H1 (cell line): ENCODE results near the gene HNRNPK. TPM values are rescaled to one million over a fixed set of nuclear protein-coding genes. Genes with fewer than 3 reads are reported as not detected.

Experiments used
- CTCF ChIA-PET: fragments of 300-600 bp; sonication (Branson Sonifier 250); formaldehyde crosslinking; loops from one replicate; lab custom pipeline; 2021; ENCODE audit not compliant: partially characterized antibody; lab: Charles Lee
- POLR2A ChIA-PET: fragments of 300-600 bp; sonication (Branson Sonifier 250); formaldehyde crosslinking; loops from one replicate; lab custom pipeline; 2021; ENCODE audit warnings: inconsistent platforms; ENCODE audit not compliant: partially characterized antibody; lab: Charles Lee
- DNase-seq, 2 experiments: peaks; one replicate each; pipeline versions ENCODE4 v3.0.0 to v3.0.0-alpha.2; 2010 to 2022; ENCODE audit warnings: low spot score in 2 of 2, low read depth in 1 of 2, mixed read lengths in 1 of 2
- FAIRE-seq: peaks from 2 replicates; lab custom pipeline; 2011; peaks lifted over from hg19 to GRCh38; lab: Jason Lieb, UNC
- H2AFZ ChIP-seq: 2 replicates; pipeline ENCODE4 v1.8.1; 2012; ENCODE audit warnings: low read length, inconsistent platforms
- H2AK5ac ChIP-seq: 2 replicates; pipeline ENCODE4 v1.6.1; 2013; ENCODE audit warnings: low read depth, low read length
- H2BK120ac ChIP-seq: replicated peaks from 2 replicates; pipeline ENCODE3; 2013; ENCODE audit warnings: low read depth, low read length, inconsistent platforms
- H2BK12ac ChIP-seq: 2 replicates; pipeline ENCODE4 v1.6.1; 2013; ENCODE audit warnings: low read depth, low read length
- H2BK15ac ChIP-seq: 2 replicates; pipeline ENCODE4 v1.6.1; 2013; ENCODE audit warnings: low read length
- H2BK20ac ChIP-seq: 2 replicates; pipeline ENCODE4 v1.6.1; 2013; ENCODE audit warnings: low read length
- H2BK5ac ChIP-seq: 2 replicates; pipeline ENCODE4 v1.6.1; 2013; ENCODE audit warnings: low read depth, low read length
- H3K14ac ChIP-seq: 2 replicates; pipeline ENCODE4 v1.6.1; 2013; ENCODE audit warnings: inconsistent platforms; ENCODE audit not compliant: insufficient read length
- H3K18ac ChIP-seq: 2 replicates; pipeline ENCODE4 v1.6.1; 2013; ENCODE audit warnings: low read length; ENCODE audit errors: extremely low read depth
- H3K23ac ChIP-seq: 2 replicates; pipeline ENCODE4 v1.6.1; 2013; ENCODE audit warnings: inconsistent platforms; ENCODE audit not compliant: insufficient read length
- H3K23me2 ChIP-seq: 2 replicates; pipeline ENCODE4 v1.6.1; 2013; ENCODE audit warnings: low read depth, low read length
- H3K27ac ChIP-seq: 2 replicates; pipeline ENCODE4 v1.6.1; 2011; ENCODE audit warnings: low read depth, low read length, inconsistent platforms
- H3K27me3 ChIP-seq, 4 experiments: replicated peaks in 1 of 4; 1 replicate in 1 of 4; 2 replicates in 3 of 4; pipeline versions ENCODE4 v1.6.1 to v1.8.1; 2011 to 2013; ENCODE audit warnings: low read length in 3 of 4, mild to moderate bottlenecking in 3 of 4, inconsistent platforms in 2 of 4, mixed read lengths in 2 of 4, moderate library complexity in 1 of 4; ENCODE audit not compliant: control insufficient read depth in 3 of 4, insufficient read depth in 3 of 4; ENCODE audit errors: extremely low read depth in 1 of 4
- H3K36me3 ChIP-seq, 4 experiments: 2 replicates each; pipeline versions ENCODE4 v1.6.1 to v1.8.1; 2011 to 2013; ENCODE audit warnings: mild to moderate bottlenecking in 4 of 4, low read length in 3 of 4, moderate library complexity in 2 of 4, control low read depth in 1 of 4, inconsistent platforms in 1 of 4; ENCODE audit not compliant: insufficient read depth in 4 of 4, control insufficient read depth in 2 of 4
- H3K4ac ChIP-seq: replicated peaks from 2 replicates; pipeline ENCODE3; 2013; ENCODE audit warnings: low read length, low read depth, mixed read lengths, inconsistent platforms; ENCODE audit not compliant: insufficient read length
- H3K4me1 ChIP-seq, 4 experiments: replicated peaks in 1 of 4; 1 replicate in 1 of 4; 2 replicates in 3 of 4; pipeline versions ENCODE4 v1.6.1 to v1.8.1; 2011 to 2013; ENCODE audit warnings: low read length in 3 of 4, inconsistent platforms in 2 of 4, mixed read lengths in 1 of 4; ENCODE audit not compliant: insufficient read depth in 4 of 4, control insufficient read depth in 3 of 4
- H3K4me2 ChIP-seq, 2 experiments: 2 replicates each; pipeline versions ENCODE4 v1.6.1 to v1.8.1; 2011 to 2013; ENCODE audit warnings: low read depth in 2 of 2, low read length in 2 of 2, control low read depth in 1 of 2, inconsistent platforms in 1 of 2, mild to moderate bottlenecking in 1 of 2; ENCODE audit not compliant: insufficient read depth in 1 of 2
- H3K4me3 ChIP-seq, 4 experiments: fragments of 200-600, 300-600 bp in 1 of 4; sonication (generic), shearing (Covaris generic), sonication (Bioruptor Twin) in 1 of 4; 2 replicates each; pipeline versions ENCODE4 v1.5.1 to v1.8.1; 2011 to 2016; ENCODE audit warnings: low read length in 4 of 4, low read depth in 3 of 4, control low read depth in 2 of 4, inconsistent platforms in 2 of 4, mild to moderate bottlenecking in 2 of 4, mixed read lengths in 1 of 4, moderate library complexity in 1 of 4; ENCODE audit not compliant: insufficient read depth in 2 of 4; ENCODE audit errors: extremely low read depth in 1 of 4
- H3K56ac ChIP-seq: replicated peaks from 2 replicates; pipeline ENCODE3; 2013; ENCODE audit warnings: low read depth, mild to moderate bottlenecking, mixed read lengths, low read length, inconsistent platforms; ENCODE audit not compliant: insufficient read length
- H3K79me1 ChIP-seq: 2 replicates; pipeline ENCODE4 v1.6.1; 2013; ENCODE audit warnings: low read depth, low read length, control low read depth
- H3K79me2 ChIP-seq, 2 experiments: 2 replicates each; pipeline versions ENCODE4 v1.6.1 to v1.8.1; 2012 to 2013; ENCODE audit warnings: low read length in 2 of 2, mild to moderate bottlenecking in 2 of 2, inconsistent platforms in 1 of 2; ENCODE audit not compliant: insufficient read depth in 2 of 2, control insufficient read depth in 1 of 2
- H3K9ac ChIP-seq, 4 experiments: replicated peaks in 1 of 4; 1 replicate in 1 of 4; 2 replicates in 3 of 4; pipeline versions ENCODE4 v1.6.1 to v1.8.1; 2011 to 2013; ENCODE audit warnings: low read depth in 3 of 4, low read length in 3 of 4, control low read depth in 2 of 4, mild to moderate bottlenecking in 2 of 4, moderate library complexity in 2 of 4, inconsistent platforms in 1 of 4; ENCODE audit errors: extremely low read depth in 1 of 4
- H3K9me3 ChIP-seq, 2 experiments: 2 replicates each; pipeline versions ENCODE4 v1.6.1 to v1.8.1; 2012 to 2013; ENCODE audit warnings: mild to moderate bottlenecking in 2 of 2, moderate library complexity in 2 of 2, control low read depth in 1 of 2, inconsistent platforms in 1 of 2, low read depth in 1 of 2, low read length in 1 of 2, mixed read lengths in 1 of 2; ENCODE audit not compliant: insufficient read depth in 2 of 2
- H4K20me1 ChIP-seq, 2 experiments: replicated peaks in 1 of 2; 2 replicates each; pipeline versions ENCODE3 to v1.8.1; 2011 to 2013; ENCODE audit warnings: inconsistent platforms in 2 of 2, low read length in 2 of 2, mild to moderate bottlenecking in 1 of 2; ENCODE audit not compliant: insufficient read depth in 2 of 2, control insufficient read depth in 1 of 2
- H4K5ac ChIP-seq: 2 replicates; pipeline ENCODE4 v1.6.1; 2013; ENCODE audit warnings: low read length, low read depth, mixed read lengths, inconsistent platforms; ENCODE audit not compliant: insufficient read length
- H4K8ac ChIP-seq: 2 replicates; pipeline ENCODE4 v1.8.0; 2013; ENCODE audit warnings: mild to moderate bottlenecking, moderate library complexity, low read length, inconsistent platforms; ENCODE audit not compliant: insufficient read depth; ENCODE audit errors: extremely low read depth
- H4K91ac ChIP-seq: replicated peaks from 2 replicates; pipeline ENCODE3; 2013; ENCODE audit warnings: low read length, mixed read lengths, inconsistent platforms; ENCODE audit not compliant: insufficient read length
- GTF2F1 ChIP-seq: IDR thresholded peaks from 2 replicates; pipeline ENCODE4 v1.6.1; 2012; ENCODE audit warnings: low read depth, low read length, improper control_type of control experiment, borderline replicate concordance
- NANOG ChIP-seq: IDR thresholded peaks from 2 replicates; pipeline ENCODE4 v1.6.1; 2011; ENCODE audit warnings: low read length, low read depth, mild to moderate bottlenecking, inconsistent platforms; ENCODE audit not compliant: insufficient read depth, poor library complexity, severe bottlenecking
- NRF1 ChIP-seq: IDR thresholded peaks from 2 replicates; pipeline ENCODE4 v1.6.1; 2011; ENCODE audit warnings: mild to moderate bottlenecking, low read depth, low read length, improper control_type of control experiment
- POLR2A ChIP-seq, 2 experiments: IDR thresholded peaks; 1 replicate in 1 of 2; 2 replicates in 1 of 2; pipeline ENCODE4 v1.6.1; 2011; ENCODE audit warnings: low read depth in 2 of 2, low read length in 2 of 2, mild to moderate bottlenecking in 2 of 2; ENCODE audit errors: control extremely low read depth in 1 of 2
- POLR2AphosphoS5 ChIP-seq: IDR thresholded peaks from 2 replicates; pipeline ENCODE4 v1.6.1; 2011; ENCODE audit warnings: low read depth, low read length
- TAF1 ChIP-seq: IDR thresholded peaks from 2 replicates; pipeline ENCODE4 v1.6.1; 2011; ENCODE audit warnings: mild to moderate bottlenecking, low read depth, low read length
- TAF7 ChIP-seq: optimal IDR thresholded peaks from 2 replicates; pipeline ENCODE3; 2011; ENCODE audit warnings: low read depth, mild to moderate bottlenecking, inconsistent platforms, low read length, moderate library complexity, borderline replicate concordance
- TEAD4 ChIP-seq: IDR thresholded peaks from 2 replicates; pipeline ENCODE4 v1.6.1; 2012; ENCODE audit warnings: low read depth, low read length, inconsistent platforms, mixed read lengths
- WGBS, 2 experiments: shearing (Covaris generic) in 1 of 2; methylation state at CpG; one replicate each; pipeline versions ENCODE4 v1.1.6 to v1.1.7; 2013 to 2015; ENCODE audit warnings: low lambda C conversion rate in 2 of 2, mixed read lengths in 2 of 2, inconsistent platforms in 1 of 2, low coverage in 1 of 2, missing lambda C conversion rate in 1 of 2; ENCODE audit not compliant: insufficient replicate concordance in 2 of 2, insufficient coverage in 1 of 2, insufficient read length in 1 of 2; ENCODE audit errors: extremely low coverage in 1 of 2, missing lambda C conversion rate in 1 of 2; 5-methylcytosine and 5-hydroxymethylcytosine counted together
- polyA plus RNA-seq, 7 experiments: library from polyadenylated mRNA; depleted of rRNA in 3 of 7; stranded (reverse) in 5 of 7; unstranded in 2 of 7; fragments of >200 nt in 5 of 7; fragments of 200-250 nt in 2 of 7; gene quantifications; 1 replicate in 5 of 7; 2 replicates in 1 of 7; 4 replicates in 1 of 7; pipeline versions ENCODE4 v1.2.1 to v1.2.3, GENCODE V29; 2011 to 2013; ENCODE audit warnings: missing spikeins in 2 of 7, mixed read lengths in 2 of 7
- total RNA-seq: library from RNA; stranded (reverse); fragmentation: NEBNext Ultra II Directional; extraction: Animal tissue kit (Norgen Biotek cat#: 25700); gene quantifications from 2 replicates; pipeline ENCODE4 v1.2.1, GENCODE V29; 2021
- TF ChIP-seq, protein P1 (sequence below), 3 experiments: IDR thresholded peaks; 1 replicate in 2 of 3; 2 replicates in 1 of 3; pipeline versions ENCODE4 v1.5.1 to v1.6.1; 2011; ENCODE audit warnings: low read length in 3 of 3, mild to moderate bottlenecking in 3 of 3, inconsistent platforms in 2 of 3, low read depth in 1 of 3, moderate library complexity in 1 of 3; ENCODE audit not compliant: insufficient read depth in 1 of 3; ENCODE audit errors: control extremely low read depth in 1 of 3

Gene HNRNPK
- total and polyA plus RNA-seq, 2 of the 8 experiments (the other 6 are each of a cell fraction or from before 2014, with no cell fraction given), result 414 to 887 TPM

GRCh38 chr9:83975300-83975699 lies 4.7 kb downstream of the HNRNPK start:
- Histone ChIP-seq H4K91ac (no peak overlapping the region), H3K14ac (no peak overlapping the region), H4K5ac (no peak overlapping the region), H3K4me2 (no peak overlapping the region), H4K20me1 (peaks cover 18 to 23% of the 10 kb centered on the region in 2 experiments), H3K23ac (no peak overlapping the region), H2BK20ac (no peak overlapping the region), H3K4me3 (no peak overlapping the region), H3K9me3 (no peaks in the 10 kb centered on the region), H2BK12ac (no peak overlapping the region), H3K18ac (no peak overlapping the region), H3K23me2 (no peaks in the 10 kb centered on the region), H2BK15ac (no peak overlapping the region), H2BK120ac (no peak overlapping the region), H3K27me3 (no peaks in the 10 kb centered on the region), H2AFZ (no peak overlapping the region), H3K4me1 (no peaks in the 10 kb centered on the region), H3K36me3 (peaks cover 61 to 79% (median 73%) of the 10 kb centered on the region in 4 experiments), H3K27ac (no peak overlapping the region)
- FAIRE-seq (no peak), DNase-seq (no peak)
- CTCF ChIA-PET, result no interaction called here
- TF ChIP-seq POLR2A (IDR thresholded peaks at IDR 0.05; ENCODE audit: control extremely low read depth in 1 of 2, low read depth in 2 of 2, low read length in 2 of 2) (peak in 1 of 2 experiments; percentile 50; a peak in 2 of 3 replicates), TAF1 (no peak), TEAD4 (no peak), POLR2AphosphoS5 (peak; percentile 81), TAF7 (no peak), NRF1 (no peak), NANOG (no peak), GTF2F1 (no peak)
- TF ChIP-seq, protein P1, sequence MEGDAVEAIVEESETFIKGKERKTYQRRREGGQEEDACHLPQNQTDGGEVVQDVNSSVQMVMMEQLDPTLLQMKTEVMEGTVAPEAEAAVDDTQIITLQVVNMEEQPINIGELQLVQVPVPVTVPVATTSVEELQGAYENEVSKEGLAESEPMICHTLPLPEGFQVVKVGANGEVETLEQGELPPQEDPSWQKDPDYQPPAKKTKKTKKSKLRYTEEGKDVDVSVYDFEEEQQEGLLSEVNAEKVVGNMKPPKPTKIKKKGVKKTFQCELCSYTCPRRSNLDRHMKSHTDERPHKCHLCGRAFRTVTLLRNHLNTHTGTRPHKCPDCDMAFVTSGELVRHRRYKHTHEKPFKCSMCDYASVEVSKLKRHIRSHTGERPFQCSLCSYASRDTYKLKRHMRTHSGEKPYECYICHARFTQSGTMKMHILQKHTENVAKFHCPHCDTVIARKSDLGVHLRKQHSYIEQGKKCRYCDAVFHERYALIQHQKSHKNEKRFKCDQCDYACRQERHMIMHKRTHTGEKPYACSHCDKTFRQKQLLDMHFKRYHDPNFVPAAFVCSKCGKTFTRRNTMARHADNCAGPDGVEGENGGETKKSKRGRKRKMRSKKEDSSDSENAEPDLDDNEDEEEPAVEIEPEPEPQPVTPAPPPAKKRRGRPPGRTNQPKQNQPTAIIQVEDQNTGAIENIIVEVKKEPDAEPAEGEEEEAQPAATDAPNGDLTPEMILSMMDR (IDR thresholded peaks at IDR 0.05; ENCODE audit: control extremely low read depth in 1 of 3, insufficient read depth in 1 of 3, low read depth in 1 of 3, low read length in 3 of 3), result no peak
- TF ChIP-seq, all 59 proteins: peak for 2
- Histone ChIP-seq H2BK5ac (no peak overlapping the region), H3K9ac (no peak overlapping the region), H3K56ac (no peak overlapping the region), H4K8ac (peak overlapping the region; percentile 93), H3K4ac (no peak overlapping the region), H3K79me2 (peaks cover 32 to 77% of the 10 kb centered on the region in 2 experiments), H3K79me1 (peaks cover 3% of the 10 kb centered on the region; the same call in 1 of the 2 replicates), H2AK5ac (no peak overlapping the region)
- WGBS, 2 experiments, result 89% methylated on average over 12 of the region's 12 CpGs; no CpG with 5 or more reads in 1 of the 2 experiments
- POLR2A ChIA-PET, result interaction anchor here (1.0 to 7.3 kb wide), 4 partner anchors 11 to 150 kb away, joined by 3 to 269 read pairs (median 6); no protein-coding TSS in a partner anchor
